ENCODE measurements around the gene EFCAB5.
"Not testable (repeated sequence)": the region's sequence is repeated elsewhere in the genome, so short reads cannot be mapped to it uniquely, and the experiment has no call there.

EFCAB5 gene

GRCh38 chr17:29929006-29929532 lies 12.4 kb upstream of the EFCAB5 start:
- Mint-ChIP-seq H3K9me3 (no peaks in the 10 kb centered on the region), H3K4me1 (peaks cover 26% of the 10 kb centered on the region), H3K27ac (no peak overlapping the region), H3K4me3 (no peak overlapping the region), H3K36me3 (peaks cover 12% of the 10 kb centered on the region)
- ATAC-seq (no peak), DNase-seq (ENCODE audit: low spot score in 2 of 2) (no peak)

- ATAC-seq (peak; percentile 87), DNase-seq (ENCODE audit: low spot score in 2 of 2) (peak; percentile 74 to 89)
- H3K4me3 Mint-ChIP-seq = no peak within 1 kb of the TSS
- H3K27ac Mint-ChIP-seq = no peak within 1 kb of the TSS
- H3K9me3 Mint-ChIP-seq = no peaks in the 10 kb centered on the region
- peaks cover 12% of the 10 kb centered on the region for H3K36me3 Mint-ChIP-seq
- peaks cover 26% of the 10 kb centered on the region for H3K4me1 Mint-ChIP-seq
These were observed 11.7 kb upstream of the EFCAB5 start, which contains the start of gene SSH2 for GRCh38 chr17:29929533-29930408. Gene SSH2 (minus strand): TSS chr17:29930228. CDS start chr17:29930000, 228 bp downstream.

- H3K4me3 Mint-ChIP-seq = no peak overlapping the region
- ATAC-seq (peak; percentile 38), DNase-seq (ENCODE audit: low spot score in 2 of 2) (no peak)
- peaks cover 12% of the 10 kb centered on the region for H3K36me3 Mint-ChIP-seq
- no peak overlapping the region for H3K27ac Mint-ChIP-seq
- peaks cover 1% of the 10 kb centered on the region for H3K9me3 Mint-ChIP-seq
- peaks cover 26% of the 10 kb centered on the region for H3K4me1 Mint-ChIP-seq
These were observed 10.9 kb upstream of the EFCAB5 start for GRCh38 chr17:29930409-29931010.

GRCh38 chr17:29931231-29931932 lies 10.1 kb upstream of the EFCAB5 start:
- no peak overlapping the region for H3K27ac Mint-ChIP-seq
- H3K4me3 Mint-ChIP-seq = no peak overlapping the region
- peaks cover 12% of the 10 kb centered on the region for H3K36me3 Mint-ChIP-seq
- H3K9me3 Mint-ChIP-seq = peaks cover 2% of the 10 kb centered on the region
- DNase-seq (ENCODE audit: low spot score in 2 of 2) (peak; percentile 39 to 77), ATAC-seq (peak; percentile 78)
- H3K4me1 Mint-ChIP-seq = peaks cover 25% of the 10 kb centered on the region

GRCh38 chr17:29933379-29933778 lies 8.1 kb upstream of the EFCAB5 start:
- Mint-ChIP-seq H3K36me3 (peaks cover 12% of the 10 kb centered on the region), H3K4me3 (no peak overlapping the region), H3K4me1 (peaks cover 8% of the 10 kb centered on the region), H3K9me3 (peaks cover 2% of the 10 kb centered on the region), H3K27ac (no peak overlapping the region)
- DNase-seq (ENCODE audit: low spot score in 2 of 2) (no peak), ATAC-seq (no peak)

GRCh38 chr17:29935909-29936308 lies 5.5 kb upstream of the EFCAB5 start:
- DNase-seq (ENCODE audit: low spot score in 2 of 2); H3K27ac Mint-ChIP-seq; H3K9me3 Mint-ChIP-seq; H3K4me1 Mint-ChIP-seq; ATAC-seq; H3K36me3 Mint-ChIP-seq; H3K4me3 Mint-ChIP-seq: not testable (repeated sequence)

GRCh38 chr17:29936724-29937123 lies 4.7 kb upstream of the EFCAB5 start:
- H3K27ac Mint-ChIP-seq = no peak overlapping the region
- H3K36me3 Mint-ChIP-seq = no peaks in the 10 kb centered on the region
- ATAC-seq = no peak
- H3K9me3 Mint-ChIP-seq = peaks cover 2% of the 10 kb centered on the region
- H3K4me1 Mint-ChIP-seq = no peaks in the 10 kb centered on the region
- no peak for DNase-seq (ENCODE audit: low spot score in 2 of 2)
- H3K4me3 Mint-ChIP-seq = no peak overlapping the region

DNA sequence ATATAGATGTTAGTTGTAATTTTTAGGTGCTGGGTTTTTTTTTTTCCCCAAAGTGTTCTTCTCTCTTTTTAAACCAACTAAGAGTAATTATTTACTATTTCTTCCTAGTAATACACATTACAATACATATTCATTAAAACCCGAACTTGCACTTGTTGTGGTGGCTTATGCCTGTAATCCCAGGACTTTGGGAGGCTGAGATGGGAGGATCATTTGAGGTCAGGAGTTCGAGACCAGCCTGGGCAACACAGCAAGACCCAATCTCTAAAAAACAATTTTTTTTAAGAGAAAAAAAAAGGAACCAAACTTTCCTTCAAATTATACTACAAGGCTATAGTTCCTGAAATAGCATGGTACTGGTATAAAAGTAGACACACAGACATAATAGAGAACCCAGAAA lies 3.8 kb downstream of the EFCAB5 start:
- Mint-ChIP-seq H3K4me3 (no peak overlapping the region), H3K36me3 (no peaks in the 10 kb centered on the region), H3K4me1 (no peaks in the 10 kb centered on the region), H3K27ac (no peak overlapping the region), H3K9me3 (no peaks in the 10 kb centered on the region)
- no peak for ATAC-seq
- no peak for DNase-seq (ENCODE audit: low spot score in 2 of 2)

DNA sequence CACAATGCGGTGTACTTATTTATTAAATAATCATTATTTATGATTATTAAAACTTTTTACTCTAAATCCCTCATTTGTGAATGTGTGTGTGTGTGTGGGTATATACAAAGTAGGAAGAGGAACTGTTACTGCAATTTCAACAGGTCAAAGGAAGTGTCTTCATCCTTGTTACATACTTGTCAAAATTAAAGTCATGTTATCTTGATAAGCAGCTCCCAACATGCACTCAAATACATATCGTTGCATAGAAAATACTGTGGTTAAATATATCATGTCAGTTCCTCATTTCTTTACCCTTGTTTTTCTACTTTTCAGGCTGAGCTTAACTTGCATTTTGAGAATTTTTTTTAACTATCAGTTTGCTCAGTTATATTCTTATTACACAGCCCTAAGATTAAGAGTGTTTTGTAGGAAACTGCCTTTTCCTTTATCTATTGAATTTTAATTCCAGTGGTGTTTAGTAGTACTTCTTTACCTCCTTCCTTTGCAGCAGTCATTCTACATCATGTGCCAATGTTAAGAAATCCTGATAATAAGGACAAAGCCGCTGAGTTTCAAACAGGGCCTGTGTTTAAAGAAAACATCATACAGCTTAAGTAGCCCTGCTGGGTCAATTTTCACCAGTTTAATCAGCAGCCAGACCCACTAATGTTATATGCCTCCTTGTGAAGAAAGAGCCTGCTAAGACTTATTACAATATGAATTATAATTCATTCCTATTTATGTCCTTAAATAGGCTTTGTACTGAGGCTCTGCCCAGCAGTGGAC lies 7.2 kb downstream of the EFCAB5 start:
- no peak for ATAC-seq
- H3K27ac Mint-ChIP-seq = no peak overlapping the region
- no peak for DNase-seq (ENCODE audit: low spot score in 2 of 2)
- no peak overlapping the region for H3K4me3 Mint-ChIP-seq
- no peaks in the 10 kb centered on the region for H3K36me3 Mint-ChIP-seq
- H3K4me1 Mint-ChIP-seq = no peaks in the 10 kb centered on the region
- no peaks in the 10 kb centered on the region for H3K9me3 Mint-ChIP-seq

DNA sequence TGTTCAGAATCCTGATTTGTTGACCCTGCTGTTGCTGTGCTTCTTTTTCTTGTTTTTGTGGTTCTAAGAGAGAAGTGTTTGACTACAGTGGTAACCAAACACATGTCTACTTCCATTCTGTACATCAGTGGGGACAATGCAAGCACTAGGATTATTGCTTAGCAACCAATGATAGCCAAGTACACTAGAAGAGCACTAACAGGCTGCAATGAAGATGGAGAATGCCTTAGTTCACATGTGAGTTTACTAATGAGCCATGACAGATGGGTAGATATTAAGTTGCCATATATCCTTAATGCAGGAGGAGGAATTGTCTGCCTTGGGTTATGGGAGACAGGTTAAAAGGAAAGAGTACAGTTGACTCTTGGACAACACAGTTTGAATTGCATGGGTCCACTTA lies 8.3 kb downstream of the EFCAB5 start:
- no peak overlapping the region for H3K4me3 Mint-ChIP-seq
- no peaks in the 10 kb centered on the region for H3K9me3 Mint-ChIP-seq
- DNase-seq (ENCODE audit: low spot score in 2 of 2) (no peak), ATAC-seq (no peak)
- no peaks in the 10 kb centered on the region for H3K4me1 Mint-ChIP-seq
- no peaks in the 10 kb centered on the region for H3K36me3 Mint-ChIP-seq
- H3K27ac Mint-ChIP-seq = no peak overlapping the region

GRCh38 chr17:29954405-29954804 lies 13.0 kb downstream of the EFCAB5 start:
- ATAC-seq (no peak), DNase-seq (ENCODE audit: low spot score in 2 of 2) (no peak)
- H3K36me3 Mint-ChIP-seq = no peaks in the 10 kb centered on the region
- no peaks in the 10 kb centered on the region for H3K4me1 Mint-ChIP-seq
- H3K27ac Mint-ChIP-seq = no peak overlapping the region
- no peak overlapping the region for H3K4me3 Mint-ChIP-seq
- H3K9me3 Mint-ChIP-seq = no peaks in the 10 kb centered on the region

DNA sequence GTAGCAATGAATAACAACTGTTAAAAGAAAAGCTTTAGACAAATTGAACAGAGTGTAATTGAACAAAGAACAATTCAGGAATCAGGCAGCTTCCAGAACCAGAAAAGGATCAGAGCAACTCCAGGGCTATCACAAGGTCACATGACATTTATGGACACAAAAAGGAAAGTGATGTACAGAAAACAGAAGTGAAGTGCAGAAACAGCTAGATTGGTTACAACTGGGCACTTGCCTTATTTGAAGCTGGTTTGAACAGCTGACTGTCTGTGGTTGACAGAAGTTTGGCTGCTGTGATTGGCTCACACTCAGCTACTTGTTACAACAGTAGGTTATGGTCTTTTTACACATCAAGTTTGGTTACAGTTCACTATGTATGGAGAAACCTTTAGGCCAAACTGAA lies 14.8 kb downstream of the EFCAB5 start:
- Mint-ChIP-seq H3K9me3 (no peaks in the 10 kb centered on the region), H3K27ac (no peak overlapping the region), H3K4me3 (no peak overlapping the region), H3K4me1 (no peaks in the 10 kb centered on the region), H3K36me3 (no peaks in the 10 kb centered on the region)
- ATAC-seq (no peak), DNase-seq (ENCODE audit: low spot score in 2 of 2) (no peak)

GRCh38 chr17:29957488-29957887 lies 16.1 kb downstream of the EFCAB5 start:
- not testable (repeated sequence) for H3K4me1 Mint-ChIP-seq; H3K27ac Mint-ChIP-seq; H3K9me3 Mint-ChIP-seq; H3K36me3 Mint-ChIP-seq; DNase-seq (ENCODE audit: low spot score in 2 of 2); H3K4me3 Mint-ChIP-seq; ATAC-seq

GRCh38 chr17:29958947-29959657 lies 17.7 kb downstream of the EFCAB5 start:
- no peaks in the 10 kb centered on the region for H3K9me3 Mint-ChIP-seq
- no peak overlapping the region for H3K27ac Mint-ChIP-seq
- ATAC-seq (no peak), DNase-seq (ENCODE audit: low spot score in 2 of 2) (no peak)
- no peak overlapping the region for H3K4me3 Mint-ChIP-seq
- H3K4me1 Mint-ChIP-seq = no peaks in the 10 kb centered on the region
- no peaks in the 10 kb centered on the region for H3K36me3 Mint-ChIP-seq

Measured in stimulated activated effector memory CD8-positive, alpha-beta T cell treated with anti-CD3 and anti-CD28 coated beads, Interleukin-12 subunit alpha, Interleukin-12 subunit beta, amount 100 ng/mL, for 72 hours (primary cell).